CD4-positive, alpha-beta T cell treated with Interferon alpha-2 for 1 hour (primary cell): Measurements from ENCODE around the gene DRAP1.

Source experiments
- DNase-seq, 2 donors: peaks; one replicate each; pipeline ENCODE4 v3.0.0-alpha.2; 2020 to 2022

Gene DRAP1, protein sequence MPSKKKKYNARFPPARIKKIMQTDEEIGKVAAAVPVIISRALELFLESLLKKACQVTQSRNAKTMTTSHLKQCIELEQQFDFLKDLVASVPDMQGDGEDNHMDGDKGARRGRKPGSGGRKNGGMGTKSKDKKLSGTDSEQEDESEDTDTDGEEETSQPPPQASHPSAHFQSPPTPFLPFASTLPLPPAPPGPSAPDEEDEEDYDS

GRCh38 chr11:65919141-65919572, at the start of gene DRAP1:
TSS of gene DRAP1 (plus strand) at chr11:65919426. CDS start at chr11:65919502, 76 bp downstream.
- DNase-seq, result peak; percentile 99

- no peak for DNase-seq
Measured at GRCh38 chr11:65869643-65870306, 49.5 kb upstream of the DRAP1 start.

GRCh38 chr11:65870307-65870658, 48.9 kb upstream of the DRAP1 start:
- DNase-seq, result no peak

- DNase-seq, result no peak
Measured at GRCh38 chr11:65870706-65871681, 48.2 kb upstream of the DRAP1 start.

DNA sequence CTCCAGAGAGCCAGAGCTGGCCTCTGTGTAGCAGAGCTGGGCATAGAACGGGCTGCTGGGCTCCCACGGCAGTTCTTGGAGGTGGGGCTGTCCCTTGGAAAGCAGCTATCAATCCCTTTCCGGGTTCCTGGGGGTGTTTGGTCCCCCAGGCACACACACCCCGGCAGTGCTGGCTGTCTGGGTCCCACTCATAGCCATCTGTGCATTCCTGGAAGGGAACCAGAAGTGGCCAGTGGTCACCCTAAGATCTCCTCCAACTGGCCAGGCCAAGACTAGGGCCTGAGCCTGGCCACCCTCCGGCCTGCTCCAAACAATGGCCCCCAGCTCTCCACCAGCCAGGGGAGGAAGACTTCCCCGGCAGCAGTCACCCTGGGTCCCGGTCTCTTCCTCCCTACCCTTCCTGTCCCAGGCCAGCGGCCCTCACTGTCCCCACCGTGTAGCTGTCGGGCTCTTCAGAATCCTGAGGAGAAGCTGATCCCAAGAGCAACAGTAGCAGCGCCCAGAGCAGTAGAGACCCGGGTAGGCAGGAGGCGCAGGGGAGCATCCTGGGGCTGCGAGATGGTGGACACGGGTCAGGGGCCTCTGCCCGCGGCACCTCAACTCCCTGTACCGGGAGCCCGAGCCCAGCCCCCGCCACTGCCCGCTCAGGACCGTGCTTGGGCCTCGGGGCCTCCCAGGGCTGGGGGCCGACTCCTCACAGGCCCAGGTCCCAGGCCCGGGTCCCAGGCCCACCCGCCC, 47.2 kb upstream of the DRAP1 start:
- no peak for DNase-seq

- no peak for DNase-seq
Measured at GRCh38 chr11:65872586-65873317, 46.5 kb upstream of the DRAP1 start, which contains the start of gene EFEMP2. TSS of gene EFEMP2 (minus strand) at chr11:65872800. CDS start at chr11:65872354, 446 bp downstream.

- DNase-seq, result peak; percentile 95 to 98
Measured at GRCh38 chr11:65873318-65874156, 45.7 kb upstream of the DRAP1 start.

GRCh38 chr11:65879617-65880016, 39.6 kb upstream of the DRAP1 start, which contains the start of gene CTSW:
TSS of gene CTSW (plus strand) at chr11:65879837. CDS start at chr11:65879855, 18 bp downstream.
- DNase-seq, result peak; percentile 44 to 66

GRCh38 chr11:65880027-65880426, 39.2 kb upstream of the DRAP1 start:
- DNase-seq, result no peak

GRCh38 chr11:65880844-65881421, 38.3 kb upstream of the DRAP1 start:
- peak in 1 of 2 donors; percentile 43 for DNase-seq

- DNase-seq, result no peak
Measured at GRCh38 chr11:65882120-65883057, 36.8 kb upstream of the DRAP1 start.

DNA sequence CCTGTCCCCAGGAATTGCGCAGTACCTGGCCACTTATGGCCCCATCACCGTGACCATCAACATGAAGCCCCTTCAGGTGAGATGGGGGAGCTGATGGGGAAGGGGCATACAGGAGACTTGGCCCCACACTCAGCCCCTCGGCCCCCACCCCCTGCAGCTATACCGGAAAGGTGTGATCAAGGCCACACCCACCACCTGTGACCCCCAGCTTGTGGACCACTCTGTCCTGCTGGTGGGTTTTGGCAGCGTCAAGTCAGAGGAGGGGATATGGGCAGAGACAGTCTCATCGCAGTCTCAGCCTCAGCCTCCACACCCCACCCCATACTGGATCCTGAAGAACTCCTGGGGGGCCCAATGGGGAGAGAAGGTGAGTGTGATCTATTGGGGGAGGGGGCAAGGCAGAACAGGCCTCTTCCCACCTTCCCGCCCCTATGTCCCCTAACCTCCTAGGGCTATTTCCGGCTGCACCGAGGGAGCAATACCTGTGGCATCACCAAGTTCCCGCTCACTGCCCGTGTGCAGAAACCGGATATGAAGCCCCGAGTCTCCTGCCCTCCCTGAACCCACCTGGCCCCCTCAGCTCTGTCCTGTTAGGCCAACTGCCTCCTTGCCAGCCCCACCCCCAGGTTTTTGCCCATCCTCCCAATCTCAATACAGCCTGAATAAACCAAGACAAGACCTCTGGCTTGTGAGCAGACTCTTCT, 36.0 kb upstream of the DRAP1 start:
- DNase-seq, result no peak

DNA sequence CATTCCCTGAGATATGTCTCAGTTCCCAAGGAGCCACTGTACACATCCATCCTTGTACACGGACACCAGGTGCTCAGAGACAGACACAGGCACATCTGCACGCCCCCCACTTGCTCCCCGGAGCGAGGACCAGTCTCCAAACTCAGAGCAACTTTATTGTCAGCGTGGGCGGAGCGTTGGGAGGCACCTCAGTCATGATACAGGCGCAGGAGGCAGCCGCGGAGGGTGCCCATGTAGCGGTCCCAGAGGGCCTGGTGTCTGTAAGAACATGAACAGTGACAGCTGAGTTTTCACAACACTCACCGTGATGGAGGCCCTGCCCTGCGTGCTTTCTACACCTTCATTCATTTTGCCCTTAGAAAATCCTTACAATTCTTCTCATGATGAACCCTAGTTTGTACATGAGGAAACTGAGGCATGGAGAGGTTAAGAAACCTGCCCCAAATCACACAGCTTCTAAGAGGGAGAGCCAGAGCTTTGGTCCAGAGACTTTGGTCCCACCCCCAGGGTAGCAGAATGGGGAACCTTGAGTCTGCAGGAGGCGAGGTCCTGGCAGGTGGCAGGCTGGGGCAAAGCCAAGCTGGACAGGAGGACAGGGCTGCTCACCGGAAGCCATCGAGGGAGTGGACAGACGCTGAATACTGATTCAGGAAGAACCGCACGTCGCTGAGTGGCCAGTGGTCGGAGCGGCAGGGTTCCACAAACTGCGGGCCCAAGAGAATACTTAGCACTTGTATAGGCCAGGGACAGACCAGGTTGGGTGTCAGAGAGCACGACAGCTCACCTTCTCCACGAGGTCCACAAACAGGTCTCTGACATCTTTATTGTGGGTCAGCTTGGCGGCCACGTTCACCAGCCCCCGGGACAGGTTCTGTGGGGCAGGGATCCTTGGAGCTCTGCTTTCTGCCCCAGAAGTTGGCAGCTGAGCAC, 35.2 kb upstream of the DRAP1 start:
- DNase-seq, result no peak

GRCh38 chr11:65884716-65885092, 34.5 kb upstream of the DRAP1 start:
- DNase-seq, result peak; percentile 81 to 88

- no peak for DNase-seq
Measured at GRCh38 chr11:65885231-65885630, 34.0 kb upstream of the DRAP1 start.

DNA sequence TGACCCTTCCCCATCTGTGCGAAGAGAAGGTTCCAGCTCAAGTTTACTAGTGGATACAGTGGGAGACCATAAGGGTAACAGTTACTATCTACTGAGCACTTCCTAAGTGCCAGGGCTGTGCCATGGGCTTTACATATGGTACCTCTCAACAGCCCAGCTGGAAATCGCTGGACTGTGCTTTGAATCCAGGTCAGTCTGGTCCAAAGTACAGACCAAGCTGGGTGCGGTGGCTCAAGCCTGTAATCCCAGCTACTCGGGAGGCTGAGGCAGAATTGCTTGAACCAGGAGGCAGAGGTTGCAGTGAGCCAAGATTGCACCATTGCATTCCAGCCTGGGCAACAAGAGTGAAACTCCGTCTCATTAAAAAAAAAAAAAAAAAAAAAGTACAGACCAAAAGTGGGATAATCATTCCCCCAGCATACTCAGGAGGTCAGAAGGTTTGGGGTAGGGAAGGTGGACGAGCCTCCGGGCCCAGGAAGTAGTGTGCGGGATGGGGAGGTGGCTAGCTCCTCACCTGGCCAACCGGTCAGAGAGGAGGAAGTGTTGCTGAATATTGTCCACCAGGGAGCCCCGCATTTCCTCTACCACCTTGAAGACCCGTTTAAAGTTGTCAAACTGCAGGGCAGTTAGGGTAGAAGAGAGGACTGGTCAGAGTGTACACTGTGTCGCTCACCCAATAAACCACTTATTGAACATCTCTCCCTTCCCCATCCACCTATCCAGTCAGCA, 33.3 kb upstream of the DRAP1 start:
- DNase-seq, result no peak
